ENCODE results near the gene RAI1.
A peak's percentile ranks its signal among the peaks of the same experiment; 100 is the strongest.

Gene RAI1

DNA sequence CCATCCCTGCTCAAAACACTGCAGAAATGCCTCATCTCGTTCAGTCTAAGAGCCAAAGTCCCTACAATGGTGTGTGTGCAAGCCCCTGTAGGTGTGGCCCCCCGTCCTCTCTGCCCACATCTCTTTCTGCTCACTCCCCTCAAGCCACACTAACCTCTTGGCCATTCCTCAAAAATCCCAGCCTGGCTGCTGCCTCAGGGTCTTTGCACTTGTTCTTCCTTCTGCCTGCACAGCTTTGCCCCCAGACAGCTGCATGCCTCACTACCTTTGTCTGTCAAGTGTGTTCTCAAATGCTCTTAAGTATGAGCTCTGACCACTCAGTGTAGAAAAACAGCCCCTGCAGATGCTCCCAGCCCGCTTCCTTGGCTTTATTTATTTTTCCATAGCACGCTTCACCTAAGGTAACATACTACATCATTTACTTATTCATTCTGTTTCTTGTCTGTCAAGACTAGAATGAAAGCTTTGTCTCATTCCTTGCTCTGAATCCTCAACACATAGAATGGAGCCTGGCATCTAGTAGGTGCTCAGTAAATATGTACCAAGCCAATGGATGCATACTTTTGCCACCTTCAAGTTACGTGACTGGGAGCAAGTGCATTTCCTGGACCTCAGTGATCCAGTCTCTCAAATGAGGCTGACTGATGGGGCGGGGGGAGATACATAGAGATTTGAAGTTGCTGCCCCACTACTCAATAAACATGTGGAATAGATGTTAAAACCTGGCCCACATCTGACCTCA, 38.1 kb downstream of the RAI1 start:
- DNase-seq: no peak

DNA sequence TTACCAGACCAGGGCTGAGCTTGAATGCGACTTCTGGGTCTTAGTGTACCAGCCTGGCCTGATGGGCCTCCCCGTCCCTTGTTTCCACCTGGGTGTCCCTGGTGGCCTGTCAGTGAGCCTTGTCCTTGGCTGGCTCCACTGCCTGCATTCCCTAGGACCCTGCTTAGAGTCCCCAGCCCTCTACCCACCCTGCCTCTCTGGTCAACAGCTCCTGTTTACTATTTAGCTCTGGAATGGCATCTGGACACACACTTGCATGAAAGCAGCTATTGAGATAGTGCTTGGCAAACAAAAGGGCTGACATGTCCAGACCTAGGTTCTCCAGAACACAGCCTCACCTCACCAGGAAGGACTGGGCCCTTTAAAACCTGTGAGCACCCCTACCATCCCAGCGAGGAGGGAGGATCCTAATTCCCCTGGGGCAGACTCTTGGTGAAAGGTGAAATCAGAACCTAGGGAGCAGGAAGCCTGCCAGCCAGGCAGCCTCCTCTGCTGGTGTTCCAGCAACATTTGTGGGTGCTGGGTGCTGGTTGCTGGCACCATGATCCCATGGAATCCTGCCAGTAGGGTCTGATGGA, 38.8 kb downstream of the RAI1 start:
- no peak for DNase-seq

DNA sequence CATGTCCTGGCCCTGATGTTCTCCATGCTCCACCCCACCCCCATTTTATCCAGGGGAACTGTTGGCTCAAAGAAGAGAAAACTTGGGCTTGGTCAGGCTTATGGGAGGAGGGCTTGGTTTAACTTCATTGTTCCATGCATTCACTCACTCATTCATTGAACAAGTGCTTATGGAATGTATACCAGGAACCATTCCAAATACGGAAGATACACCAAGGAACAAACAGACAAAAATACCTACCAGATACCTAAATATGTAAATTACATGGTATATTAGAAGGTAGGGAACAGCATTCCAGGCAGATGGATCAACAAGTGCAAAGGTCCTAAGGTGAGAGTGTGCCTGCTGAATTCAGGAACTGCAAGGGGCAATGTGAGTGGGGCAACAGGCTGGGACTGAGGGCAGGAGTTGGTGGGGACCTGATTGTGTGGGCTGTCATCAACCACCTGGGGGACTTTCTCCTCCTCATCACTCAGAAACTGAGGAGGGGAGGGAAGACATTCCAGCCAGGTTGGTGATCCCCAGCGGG, 39.9 kb downstream of the RAI1 start:
- DNase-seq: no peak

DNA sequence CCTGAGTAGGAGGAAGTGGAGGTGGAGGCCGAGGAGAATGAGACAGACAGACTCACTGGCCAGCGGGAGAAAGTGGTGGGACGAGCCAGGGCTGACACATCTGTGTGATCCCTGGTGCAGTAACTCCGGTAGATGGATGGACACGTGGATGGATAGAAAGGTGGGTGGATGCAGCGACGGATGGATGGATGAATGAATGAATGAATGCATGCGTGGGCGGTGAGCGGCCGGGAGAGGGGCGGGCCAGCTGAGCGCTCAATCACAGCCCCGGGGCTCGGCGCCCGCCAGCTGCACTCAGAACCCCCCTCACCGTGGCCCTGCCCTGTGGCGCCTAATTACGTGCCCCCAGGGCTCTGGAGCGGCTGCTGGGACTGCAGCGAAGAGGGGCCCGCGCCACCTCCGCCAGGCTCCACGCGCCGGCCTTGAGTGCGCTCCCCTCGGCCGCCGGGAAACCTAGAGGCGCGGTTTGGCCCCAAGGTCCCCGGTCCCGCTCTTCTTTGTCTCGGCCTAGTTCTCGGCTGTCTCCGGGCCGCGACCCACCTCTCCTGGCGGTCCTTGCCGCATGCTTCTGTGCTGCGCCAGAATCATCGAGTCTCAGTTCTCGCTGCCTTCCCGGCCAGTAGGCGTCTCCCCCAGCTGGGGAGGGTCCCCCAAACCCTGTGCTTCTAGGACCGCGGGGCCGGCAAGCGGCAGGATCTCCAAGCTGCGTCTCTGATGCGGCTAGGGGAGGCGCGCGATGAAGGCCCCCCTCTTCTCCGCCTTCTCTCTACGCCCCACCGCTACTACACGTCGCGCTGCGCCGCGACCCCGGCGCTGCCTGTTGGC, 41.0 kb downstream of the RAI1 start:
- no peak for DNase-seq

- DNase-seq: no peak
Observed at GRCh38 chr17:17722906-17723353, 41.7 kb downstream of the RAI1 start.

GRCh38 chr17:17723354-17724261, 42.4 kb downstream of the RAI1 start:
- peak; percentile 85 for DNase-seq

DNA sequence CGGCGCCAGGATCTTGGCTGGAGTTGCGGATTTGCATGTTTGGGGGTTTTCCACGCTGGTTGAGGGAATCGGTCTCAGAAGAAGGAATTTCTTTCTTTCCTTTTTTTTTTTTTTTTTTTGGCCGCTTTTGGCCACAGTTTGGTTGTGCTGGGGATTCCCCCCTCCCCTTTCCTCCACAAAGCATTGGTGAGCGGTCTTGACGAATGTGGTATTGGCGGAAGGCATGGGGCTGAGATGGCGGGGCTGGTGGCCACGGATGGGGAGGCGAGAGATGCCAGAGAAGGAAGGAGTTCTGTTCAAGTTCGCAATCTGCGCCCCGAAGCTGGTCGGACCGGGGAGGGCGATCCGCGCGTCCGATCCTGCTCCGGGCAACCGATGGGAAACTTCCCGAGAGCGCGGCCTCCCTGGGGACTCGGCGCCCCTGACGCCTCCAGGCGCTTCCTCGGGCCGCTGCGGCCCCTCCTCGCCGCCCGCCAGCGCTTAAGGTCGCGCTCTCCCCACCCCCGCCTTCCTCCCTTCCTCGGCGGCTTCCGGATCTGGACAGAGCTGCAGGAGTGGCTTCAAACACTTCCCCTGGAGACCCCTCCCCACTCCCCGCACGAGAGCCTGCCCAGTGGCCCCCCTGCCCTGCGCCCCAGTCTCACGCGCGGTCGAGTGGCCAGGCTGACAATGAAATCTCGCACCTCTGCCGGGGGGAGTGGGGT, 43.2 kb downstream of the RAI1 start:
- peak; percentile 60 for DNase-seq

- no peak for DNase-seq
Observed at GRCh38 chr17:17725011-17725751, 43.9 kb downstream of the RAI1 start.

DNA sequence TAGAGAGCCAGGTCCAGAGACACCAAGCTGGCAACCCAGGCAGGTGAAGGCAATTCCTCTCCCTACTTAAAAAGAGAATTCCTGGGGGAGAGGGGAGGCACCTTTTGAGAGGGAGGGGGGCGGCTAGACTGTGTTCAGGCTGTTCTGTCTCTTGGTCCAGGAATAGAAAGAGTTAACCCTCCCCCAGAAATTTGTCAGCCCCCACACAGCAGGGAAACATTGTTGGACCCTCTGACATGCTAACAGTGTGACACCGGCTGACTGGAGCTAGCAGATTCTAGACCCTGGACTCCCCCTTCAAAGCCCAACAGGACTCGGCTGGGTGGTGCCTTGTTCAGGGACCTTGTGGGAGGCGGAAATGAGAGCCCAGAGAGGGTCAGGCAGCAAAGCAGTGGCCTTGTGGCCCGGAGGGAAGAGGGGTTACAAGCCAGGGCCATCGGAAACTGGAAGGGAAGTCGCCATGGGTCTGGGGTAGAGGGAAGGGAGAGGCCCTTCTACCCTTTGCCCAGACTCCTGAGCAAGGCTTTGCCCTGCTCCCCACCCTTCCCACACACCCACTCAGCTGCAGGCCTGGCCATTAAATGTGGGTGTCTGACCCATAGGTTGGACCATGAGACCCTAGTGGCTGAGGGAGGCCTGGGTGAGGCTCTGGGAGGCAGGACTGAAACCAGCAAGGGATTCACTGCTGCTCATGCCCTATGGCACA, 44.6 kb downstream of the RAI1 start:
- DNase-seq: no peak

- DNase-seq: no peak
Observed at GRCh38 chr17:17726458-17727060, 45.3 kb downstream of the RAI1 start.

- no peak for DNase-seq
Observed at GRCh38 chr17:17727111-17727659, 45.9 kb downstream of the RAI1 start.

DNA sequence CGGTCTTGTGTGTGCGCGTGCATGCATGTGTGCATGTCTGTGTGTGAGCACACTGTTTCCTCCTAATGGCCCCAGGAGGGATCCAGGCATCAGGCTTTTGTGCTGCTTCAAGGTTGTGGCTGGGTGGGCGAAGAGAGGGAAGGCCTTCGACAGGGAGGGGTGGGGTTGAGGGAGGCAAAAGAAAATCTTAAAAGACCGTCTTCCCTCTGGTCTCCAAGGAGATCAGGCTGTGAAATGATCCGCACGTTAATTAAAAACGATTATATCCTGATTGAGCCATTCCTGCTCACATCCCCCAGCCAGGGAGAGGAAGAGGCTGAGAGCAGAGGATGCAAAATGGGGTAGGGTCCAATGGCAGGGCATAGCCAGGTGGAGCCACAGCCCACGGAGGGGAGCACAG, 46.9 kb downstream of the RAI1 start:
- DNase-seq: no peak

DNA sequence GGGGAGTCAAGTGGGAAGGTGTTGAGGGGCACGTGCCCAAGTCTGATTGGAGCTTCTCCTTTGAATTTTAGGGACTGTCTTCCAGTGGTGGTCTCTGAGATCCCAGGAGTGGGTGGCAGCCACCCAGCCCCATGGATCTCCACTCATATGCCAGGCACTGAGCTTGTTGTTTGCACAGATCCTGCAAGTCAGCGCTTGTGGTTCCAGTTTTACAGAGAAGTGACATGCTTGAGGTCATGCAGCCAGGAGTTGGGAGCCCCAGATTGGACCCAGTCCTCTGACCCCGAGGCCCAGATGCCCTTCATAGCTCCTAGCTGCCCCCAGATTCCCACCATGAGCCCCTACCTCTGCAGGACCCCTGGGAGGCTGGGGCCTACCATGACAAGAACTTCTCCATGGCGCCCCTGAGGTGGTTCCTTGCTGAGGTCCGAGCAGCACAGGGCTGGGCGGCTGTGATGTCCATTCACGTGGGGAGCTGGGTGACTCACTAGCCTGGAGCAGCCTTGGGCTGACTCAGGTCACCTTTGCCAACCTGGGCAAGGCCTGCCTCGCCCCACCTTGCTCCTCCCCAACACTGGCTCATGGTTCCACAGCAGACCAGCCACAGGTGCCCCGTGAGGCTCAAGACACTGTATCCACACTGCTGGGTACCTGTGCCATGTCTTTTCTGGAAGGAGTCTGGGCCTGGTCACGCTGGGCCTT, 47.4 kb downstream of the RAI1 start:
- no peak for DNase-seq

- no peak for DNase-seq
Observed at GRCh38 chr17:17729620-17730249, 48.5 kb downstream of the RAI1 start.

- no peak for DNase-seq
Observed at GRCh38 chr17:17730250-17730935, 49.1 kb downstream of the RAI1 start.

DNA sequence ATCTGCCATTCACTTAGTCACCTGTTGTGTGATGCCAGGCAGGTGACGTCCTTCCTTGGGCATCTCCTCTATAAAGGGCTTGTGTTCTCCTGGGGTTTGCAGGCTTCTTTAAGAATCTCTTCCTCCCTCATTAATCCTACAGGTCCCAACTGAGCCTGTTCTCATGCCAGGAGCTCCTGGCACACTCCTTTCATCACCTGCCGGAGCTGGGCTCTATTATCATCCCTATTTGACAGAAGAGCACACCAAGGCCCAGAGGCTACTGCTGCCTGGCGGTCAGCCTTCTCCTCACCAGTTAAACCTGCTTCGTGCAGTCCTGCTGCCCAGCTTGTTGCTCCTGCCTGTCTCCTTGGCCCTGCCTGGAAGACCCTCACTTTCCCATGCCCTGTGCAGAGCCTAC, 51.2 kb downstream of the RAI1 start:
- no peak for DNase-seq

- DNase-seq: peak; percentile 82
Observed at GRCh38 chr17:17732892-17733670, 51.8 kb downstream of the RAI1 start.
